ENCODE data around the gene HCFC1.
A peak's percentile ranks its signal among the peaks of the same experiment; 100 is the strongest.

The HCFC1 gene

GRCh38 chrX:153973127-153974002 lies 1.7 kb upstream of the HCFC1 start:
- no peak for DNase-seq

GRCh38 chrX:153972368-153973126 lies 929 bp upstream of the HCFC1 start, which contains the start of gene TMEM187:
Gene TMEM187, plus strand, starts transcription at chrX:153972754. Its CDS starts 9,309 bp downstream, at chrX:153982063.
- DNase-seq: peak; percentile 91

GRCh38 chrX:153971124-153971449 lies 531 bp downstream of the HCFC1 start:
- peak; percentile 95 for DNase-seq

GRCh38 chrX:153970357-153971123 lies 1.1 kb downstream of the HCFC1 start:
- peak; percentile 54 for DNase-seq

GRCh38 chrX:153969904-153970356 lies 1.7 kb downstream of the HCFC1 start:
- no peak for DNase-seq

- peak; percentile 13 for DNase-seq
Observed at GRCh38 chrX:153969125-153969903, 2.3 kb downstream of the HCFC1 start.

GRCh38 chrX:153968754-153969124 lies 2.9 kb downstream of the HCFC1 start:
- peak; percentile 68 for DNase-seq

- DNase-seq: peak; percentile 24
Observed at GRCh38 chrX:153968255-153968654, 3.4 kb downstream of the HCFC1 start.

- DNase-seq: peak; percentile 53
Observed at GRCh38 chrX:153967536-153968224, 3.9 kb downstream of the HCFC1 start.

- DNase-seq: no peak
Observed at GRCh38 chrX:153966841-153967535, 4.6 kb downstream of the HCFC1 start.

GRCh38 chrX:153966283-153966688 lies 5.3 kb downstream of the HCFC1 start:
- no peak for DNase-seq

GRCh38 chrX:153965406-153965805 lies 6.2 kb downstream of the HCFC1 start:
- no peak for DNase-seq

GRCh38 chrX:153964105-153964504 lies 7.5 kb downstream of the HCFC1 start:
- DNase-seq: no peak

- DNase-seq: no peak
Observed at GRCh38 chrX:153963546-153963945, 8.1 kb downstream of the HCFC1 start.

- no peak for DNase-seq
Observed at GRCh38 chrX:153961292-153961691, 10.3 kb downstream of the HCFC1 start.

- DNase-seq: peak; percentile 1
Observed at GRCh38 chrX:153960786-153961185, 10.8 kb downstream of the HCFC1 start.

- no peak for DNase-seq
Observed at GRCh38 chrX:153960077-153960476, 11.5 kb downstream of the HCFC1 start.

- DNase-seq: no peak
Observed at GRCh38 chrX:153959649-153960048, 12.0 kb downstream of the HCFC1 start.

GRCh38 chrX:153958605-153959004 lies 13.0 kb downstream of the HCFC1 start:
- no peak for DNase-seq

GRCh38 chrX:153957224-153957623 lies 14.4 kb downstream of the HCFC1 start:
- peak; percentile 1 for DNase-seq

Data from CD4-positive, alpha-beta T cell treated with Interleukin-6 for 4 hours (primary cell).